Left ventricle myocardium inferior (tissue), 1 donor: ENCODE data around the gene KPNB1. TPM values are rescaled to one million over a fixed set of nuclear protein-coding genes. Genes with fewer than 3 reads are reported as not detected.

ENCODE experiments used
- DNase-seq: peaks from one replicate; pipeline ENCODE4 v3.0.0-alpha.2; 2020
- H3K27ac ChIP-seq: fragments of 200-600 bp; replicated peaks from 2 replicates; pipeline ENCODE4 v1.8.0; 2021
- H3K27me3 ChIP-seq: fragments of 200-600 bp; 2 replicates; pipeline ENCODE4 v1.8.0; 2021; ENCODE audit warnings: low read depth
- H3K36me3 ChIP-seq: fragments of 200-600 bp; 2 replicates; pipeline ENCODE4 v1.8.0; 2021
- H3K4me1 ChIP-seq: fragments of 200-600 bp; 2 replicates; pipeline ENCODE4 v1.8.0; 2021
- H3K4me3 ChIP-seq: fragments of 200-600 bp; 2 replicates; pipeline ENCODE4 v1.8.0; 2021; ENCODE audit warnings: mild to moderate bottlenecking, moderate library complexity
- H3K9me3 ChIP-seq: fragments of 200-600 bp; replicated peaks from 2 replicates; pipeline ENCODE4 v1.8.0; 2021
- CTCF ChIP-seq: fragments of 200-600 bp; IDR thresholded peaks from 2 replicates; pipeline ENCODE4 v1.8.0; 2021; ENCODE audit warnings: antibody characterized with exemption, mild to moderate bottlenecking, borderline replicate concordance
- intact Hi-C: fragments of 100-400 bp; cut with micrococcal nuclease; formaldehyde crosslinking; loops from one replicate; pipeline ENCODE4 v1.11.0; 2022
- total RNA-seq: library from RNA; stranded (reverse); fragmentation: NEBNext Ultra II Directional; extraction: Animal tissue kit (Norgen Biotek cat#: 25700); gene quantifications from one replicate; pipeline ENCODE4 v1.2.1, GENCODE V29; 2021
- donor health status: DM: no; HTN: yes; CAD: no; lungs with severe emphysema.

The KPNB1 gene
- total RNA-seq, 1 donor from 2014 or later: 173 TPM

GRCh38 chr17:47665655-47666054 lies 15.9 kb downstream of the KPNB1 start:
- no peak overlapping the region for H3K4me3 ChIP-seq
- DNase-seq: no peak
- H3K9me3 ChIP-seq: no peaks in the 10 kb centered on the region
- no peaks in the 10 kb centered on the region for H3K27me3 ChIP-seq
- H3K4me1 ChIP-seq: no peaks in the 10 kb centered on the region
- H3K27ac ChIP-seq: no peak overlapping the region
- TF ChIP-seq CTCF: no peak
- intact Hi-C loops: no loop called here
- H3K36me3 ChIP-seq: peaks cover 97% of the 10 kb centered on the region

- H3K4me1 ChIP-seq: no peaks in the 10 kb centered on the region
- no peak for TF ChIP-seq CTCF
- no peaks in the 10 kb centered on the region for H3K27me3 ChIP-seq
- no peak overlapping the region for H3K4me3 ChIP-seq
- no peaks in the 10 kb centered on the region for H3K9me3 ChIP-seq
- no peak overlapping the region for H3K27ac ChIP-seq
- H3K36me3 ChIP-seq: peaks cover 97% of the 10 kb centered on the region
- intact Hi-C loops: no loop called here
- no peak for DNase-seq
These were observed 19.4 kb downstream of the KPNB1 start for GRCh38 chr17:47669081-47669480.

GRCh38 chr17:47670064-47670463 lies 20.3 kb downstream of the KPNB1 start:
- intact Hi-C loops: no loop called here
- Histone ChIP-seq H3K4me3 (no peak overlapping the region), H3K9me3 (no peaks in the 10 kb centered on the region), H3K36me3 (peaks cover 98% of the 10 kb centered on the region), H3K4me1 (peaks cover 5% of the 10 kb centered on the region), H3K27ac (no peak overlapping the region), H3K27me3 (no peaks in the 10 kb centered on the region)
- no peak for DNase-seq
- no peak for TF ChIP-seq CTCF

- H3K27ac ChIP-seq: no peak overlapping the region
- no peak for DNase-seq
- H3K27me3 ChIP-seq: no peaks in the 10 kb centered on the region
- no peaks in the 10 kb centered on the region for H3K9me3 ChIP-seq
- H3K4me1 ChIP-seq: peaks cover 20% of the 10 kb centered on the region
- H3K4me3 ChIP-seq: no peak overlapping the region
- H3K36me3 ChIP-seq: peaks cover 99% of the 10 kb centered on the region
- intact Hi-C loops: no loop called here
- no peak for TF ChIP-seq CTCF
These were observed 24.8 kb downstream of the KPNB1 start for GRCh38 chr17:47674499-47674898.

GRCh38 chr17:47675380-47676198 lies 25.9 kb downstream of the KPNB1 start:
- H3K4me1 ChIP-seq: peaks cover 20% of the 10 kb centered on the region
- H3K36me3 ChIP-seq: peaks cover 99% of the 10 kb centered on the region
- no peaks in the 10 kb centered on the region for H3K9me3 ChIP-seq
- TF ChIP-seq CTCF: no peak
- no peaks in the 10 kb centered on the region for H3K27me3 ChIP-seq
- no peak for DNase-seq
- H3K27ac ChIP-seq: no peak overlapping the region
- intact Hi-C loops: no loop called here
- H3K4me3 ChIP-seq: no peak overlapping the region
